Hematopoietic multipotent progenitor cell (in vitro differentiated cells): ENCODE results near the gene MB21D2. TPM values are rescaled to one million over a fixed set of nuclear protein-coding genes. Genes with fewer than 3 reads are reported as not detected.

Experiments used
- total RNA-seq: library from RNA; depleted of rRNA; stranded (reverse); fragments of >200 nt; gene quantifications from one replicate; pipeline ENCODE4 v1.2.3, GENCODE V29; 2012

Gene MB21D2
- total RNA-seq, 1 donor = 0.54 TPM

Other genes starting within 250 kb of the MB21D2 start
- not detected for gene FGF12, start 190.3 kb downstream of the MB21D2 start, total RNA-seq